ENCODE measurements around the gene BCL2L15.

GRCh38 chr1:113893267-113893666, 5.9 kb upstream of the BCL2L15 start:
- TF ChIP-seq, protein P1, sequence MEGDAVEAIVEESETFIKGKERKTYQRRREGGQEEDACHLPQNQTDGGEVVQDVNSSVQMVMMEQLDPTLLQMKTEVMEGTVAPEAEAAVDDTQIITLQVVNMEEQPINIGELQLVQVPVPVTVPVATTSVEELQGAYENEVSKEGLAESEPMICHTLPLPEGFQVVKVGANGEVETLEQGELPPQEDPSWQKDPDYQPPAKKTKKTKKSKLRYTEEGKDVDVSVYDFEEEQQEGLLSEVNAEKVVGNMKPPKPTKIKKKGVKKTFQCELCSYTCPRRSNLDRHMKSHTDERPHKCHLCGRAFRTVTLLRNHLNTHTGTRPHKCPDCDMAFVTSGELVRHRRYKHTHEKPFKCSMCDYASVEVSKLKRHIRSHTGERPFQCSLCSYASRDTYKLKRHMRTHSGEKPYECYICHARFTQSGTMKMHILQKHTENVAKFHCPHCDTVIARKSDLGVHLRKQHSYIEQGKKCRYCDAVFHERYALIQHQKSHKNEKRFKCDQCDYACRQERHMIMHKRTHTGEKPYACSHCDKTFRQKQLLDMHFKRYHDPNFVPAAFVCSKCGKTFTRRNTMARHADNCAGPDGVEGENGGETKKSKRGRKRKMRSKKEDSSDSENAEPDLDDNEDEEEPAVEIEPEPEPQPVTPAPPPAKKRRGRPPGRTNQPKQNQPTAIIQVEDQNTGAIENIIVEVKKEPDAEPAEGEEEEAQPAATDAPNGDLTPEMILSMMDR (IDR thresholded peaks at IDR 0.05 in 2 of 3, conservative IDR thresholded peaks at IDR 0.05 in 1 of 3; ENCODE audit: control insufficient read depth in 2 of 3, extremely low read depth in 1 of 3, insufficient read depth in 1 of 3, low read depth in 3 of 3, low read length in 3 of 3), result no peak
- no peak for TF ChIP-seq EP300 (IDR thresholded peaks at IDR 0.05; ENCODE audit: borderline replicate concordance in 1 of 2, control insufficient read depth in 1 of 2, low read depth in 2 of 2, low read length in 2 of 2)
- TF ChIP-seq SUPT20H (IDR thresholded peaks at IDR 0.05; ENCODE audit: borderline replicate concordance, control insufficient read depth, low read depth, low read length), result no peak
- no peak for TF ChIP-seq POLR2A (IDR thresholded peaks at IDR 0.05; ENCODE audit: low read depth, low read length)
- no peak for TF ChIP-seq REST (IDR thresholded peaks at IDR 0.05; ENCODE audit: low read depth, low read length)
- TF ChIP-seq NRF1 (conservative IDR thresholded peaks at IDR 0.05; ENCODE audit: low read depth, low read length), result no peak
- no peak for TF ChIP-seq EED (IDR thresholded peaks at IDR 0.05; ENCODE audit: low read depth)
- no peak for TF ChIP-seq JUND (IDR thresholded peaks at IDR 0.05; ENCODE audit: low read depth, low read length)
- TF ChIP-seq ATF2 (IDR thresholded peaks at IDR 0.05; ENCODE audit: low read length), result no peak
- TF ChIP-seq CBX5 (IDR thresholded peaks at IDR 0.05; ENCODE audit: low read depth), result no peak
- no peak for TF ChIP-seq FOXM1 (IDR thresholded peaks at IDR 0.05; ENCODE audit: low read depth, low read length)
- no peak for TF ChIP-seq BRCA1 (IDR thresholded peaks at IDR 0.05; ENCODE audit: low read depth, low read length)
- TF ChIP-seq NFIC (IDR thresholded peaks at IDR 0.05; ENCODE audit: low read depth, low read length), result no peak

Data from GM12878 (cell line).